ENCODE results near the gene MCOLN1.

GRCh38 chr19:7477758-7478157 lies 44.7 kb upstream of the MCOLN1 start:
- TF ChIP-seq, protein P1, sequence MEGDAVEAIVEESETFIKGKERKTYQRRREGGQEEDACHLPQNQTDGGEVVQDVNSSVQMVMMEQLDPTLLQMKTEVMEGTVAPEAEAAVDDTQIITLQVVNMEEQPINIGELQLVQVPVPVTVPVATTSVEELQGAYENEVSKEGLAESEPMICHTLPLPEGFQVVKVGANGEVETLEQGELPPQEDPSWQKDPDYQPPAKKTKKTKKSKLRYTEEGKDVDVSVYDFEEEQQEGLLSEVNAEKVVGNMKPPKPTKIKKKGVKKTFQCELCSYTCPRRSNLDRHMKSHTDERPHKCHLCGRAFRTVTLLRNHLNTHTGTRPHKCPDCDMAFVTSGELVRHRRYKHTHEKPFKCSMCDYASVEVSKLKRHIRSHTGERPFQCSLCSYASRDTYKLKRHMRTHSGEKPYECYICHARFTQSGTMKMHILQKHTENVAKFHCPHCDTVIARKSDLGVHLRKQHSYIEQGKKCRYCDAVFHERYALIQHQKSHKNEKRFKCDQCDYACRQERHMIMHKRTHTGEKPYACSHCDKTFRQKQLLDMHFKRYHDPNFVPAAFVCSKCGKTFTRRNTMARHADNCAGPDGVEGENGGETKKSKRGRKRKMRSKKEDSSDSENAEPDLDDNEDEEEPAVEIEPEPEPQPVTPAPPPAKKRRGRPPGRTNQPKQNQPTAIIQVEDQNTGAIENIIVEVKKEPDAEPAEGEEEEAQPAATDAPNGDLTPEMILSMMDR (conservative IDR thresholded peaks at IDR 0.05; ENCODE audit: low read depth, low read length): no peak
- TF ChIP-seq EZH2phosphoT487 (IDR thresholded peaks at IDR 0.05; ENCODE audit: borderline replicate concordance, low read length): no peak
- no peak for TF ChIP-seq EZH2 (IDR thresholded peaks at IDR 0.05; ENCODE audit: low read length, unreplicated experiment)

Data from PC-3 (cell line).